ENCODE measurements around the gene MCM10.

DNA sequence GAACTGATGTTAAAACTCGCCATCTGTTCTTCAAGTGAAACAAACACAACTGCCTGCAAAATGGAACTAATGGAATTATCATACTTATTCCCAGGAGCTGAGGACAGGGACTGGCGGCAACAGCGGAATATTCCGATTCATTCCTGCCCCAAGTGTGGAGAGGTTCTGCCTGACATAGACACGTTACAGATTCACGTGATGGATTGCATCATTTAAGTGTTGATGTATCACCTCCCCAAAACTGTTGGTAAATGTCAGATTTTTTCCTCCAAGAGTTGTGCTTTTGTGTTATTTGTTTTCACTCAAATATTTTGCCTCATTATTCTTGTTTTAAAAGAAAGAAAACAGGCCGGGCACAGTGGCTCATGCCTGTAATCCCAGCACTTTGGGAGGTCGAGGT lies 24.7 kb upstream of the MCM10 start:
- TF ChIP-seq YY1 (IDR thresholded peaks at IDR 0.05; ENCODE audit: insufficient read depth, insufficient read length) = no peak
- TF ChIP-seq ZNF274 (IDR thresholded peaks at IDR 0.05; ENCODE audit: low read depth, low read length) = no peak
- no peak for TF ChIP-seq SUZ12 (IDR thresholded peaks at IDR 0.05; ENCODE audit: extremely low read depth, insufficient read depth, insufficient read length)
